Measurements from ENCODE around the gene C22orf23. TPM values are rescaled to one million over a fixed set of nuclear protein-coding genes. Genes with fewer than 3 reads are reported as not detected.

The C22orf23 gene
- total and polyA plus RNA-seq, 7 donors: 0.17 to 1.2 (median 0.36) TPM

DNA sequence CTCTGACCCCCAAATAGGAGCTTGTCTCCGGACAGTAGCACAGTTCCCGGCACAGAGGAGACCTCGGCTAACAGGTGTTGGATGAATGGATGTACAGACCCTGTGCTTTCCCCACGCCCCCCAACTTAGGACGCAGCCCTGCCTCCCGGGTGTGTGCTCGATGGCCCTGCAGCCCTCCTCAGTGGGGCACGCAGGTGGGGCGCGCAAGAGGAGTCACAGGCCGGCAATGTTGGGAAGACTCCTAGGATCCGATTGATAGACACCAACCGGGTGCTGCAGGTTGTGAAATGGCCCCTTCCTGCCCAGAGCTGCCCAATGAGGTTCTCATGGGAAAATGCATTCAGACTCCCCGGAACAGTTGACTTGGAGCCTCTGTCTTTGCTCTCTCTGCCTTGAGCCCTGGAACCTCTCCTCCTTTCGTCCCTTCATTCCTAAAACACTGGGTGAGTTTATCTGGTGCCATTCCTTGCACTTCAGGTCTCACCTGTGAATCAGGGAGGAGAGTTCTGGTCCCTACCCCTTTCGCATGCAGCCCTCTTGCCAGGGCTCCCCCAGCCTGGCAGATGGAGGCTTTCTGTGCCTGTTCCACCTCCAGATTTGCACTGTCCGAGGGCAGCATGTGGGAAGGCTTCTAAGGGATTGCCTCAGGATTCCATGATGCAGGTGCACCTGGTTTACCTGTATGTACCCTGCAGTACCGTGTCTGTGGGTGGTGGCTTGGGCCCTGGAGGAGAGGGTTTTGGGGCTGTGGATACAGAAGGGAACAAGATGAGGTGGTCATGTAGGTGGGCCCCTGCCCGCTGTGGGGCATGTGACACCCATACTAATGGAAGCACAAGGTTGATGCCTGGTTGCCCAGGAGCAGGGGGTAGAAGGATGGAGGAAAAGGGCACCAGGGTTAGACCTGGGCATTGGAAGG is 46.1 kb downstream of the C22orf23 start:
- WGBS, 3 donors: 44 to 56% (median 48%) methylated on average over 19 of the region's 19 CpGs
- no peak for DNase-seq
- H3K27ac ChIP-seq: peak overlapping the region; percentile 77
- H3K36me3 ChIP-seq (ENCODE audit: insufficient read depth in 1 of 2, low read depth in 1 of 2): peaks cover 0 to 7% of the 10 kb centered on the region in 2 donors
- H3K27me3 ChIP-seq (ENCODE audit: insufficient read depth in 3 of 3, low read length in 2 of 3): no peaks in the 10 kb centered on the region
- peak overlapping the region; percentile 71 for H3K4me3 ChIP-seq
- H3K9me3 ChIP-seq: no peaks in the 10 kb centered on the region
- peaks cover 17% of the 10 kb centered on the region for H3K4me1 ChIP-seq
- TF ChIP-seq, protein P1, sequence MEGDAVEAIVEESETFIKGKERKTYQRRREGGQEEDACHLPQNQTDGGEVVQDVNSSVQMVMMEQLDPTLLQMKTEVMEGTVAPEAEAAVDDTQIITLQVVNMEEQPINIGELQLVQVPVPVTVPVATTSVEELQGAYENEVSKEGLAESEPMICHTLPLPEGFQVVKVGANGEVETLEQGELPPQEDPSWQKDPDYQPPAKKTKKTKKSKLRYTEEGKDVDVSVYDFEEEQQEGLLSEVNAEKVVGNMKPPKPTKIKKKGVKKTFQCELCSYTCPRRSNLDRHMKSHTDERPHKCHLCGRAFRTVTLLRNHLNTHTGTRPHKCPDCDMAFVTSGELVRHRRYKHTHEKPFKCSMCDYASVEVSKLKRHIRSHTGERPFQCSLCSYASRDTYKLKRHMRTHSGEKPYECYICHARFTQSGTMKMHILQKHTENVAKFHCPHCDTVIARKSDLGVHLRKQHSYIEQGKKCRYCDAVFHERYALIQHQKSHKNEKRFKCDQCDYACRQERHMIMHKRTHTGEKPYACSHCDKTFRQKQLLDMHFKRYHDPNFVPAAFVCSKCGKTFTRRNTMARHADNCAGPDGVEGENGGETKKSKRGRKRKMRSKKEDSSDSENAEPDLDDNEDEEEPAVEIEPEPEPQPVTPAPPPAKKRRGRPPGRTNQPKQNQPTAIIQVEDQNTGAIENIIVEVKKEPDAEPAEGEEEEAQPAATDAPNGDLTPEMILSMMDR (IDR thresholded peaks at IDR 0.05): no peak
- intact Hi-C loops (cut with DNase I): loop anchor here in 1 of 2 donors (2.0 kb wide), 1 partner anchor 26 kb away; no protein-coding TSS in a partner anchor
- no peak for ATAC-seq

DNA sequence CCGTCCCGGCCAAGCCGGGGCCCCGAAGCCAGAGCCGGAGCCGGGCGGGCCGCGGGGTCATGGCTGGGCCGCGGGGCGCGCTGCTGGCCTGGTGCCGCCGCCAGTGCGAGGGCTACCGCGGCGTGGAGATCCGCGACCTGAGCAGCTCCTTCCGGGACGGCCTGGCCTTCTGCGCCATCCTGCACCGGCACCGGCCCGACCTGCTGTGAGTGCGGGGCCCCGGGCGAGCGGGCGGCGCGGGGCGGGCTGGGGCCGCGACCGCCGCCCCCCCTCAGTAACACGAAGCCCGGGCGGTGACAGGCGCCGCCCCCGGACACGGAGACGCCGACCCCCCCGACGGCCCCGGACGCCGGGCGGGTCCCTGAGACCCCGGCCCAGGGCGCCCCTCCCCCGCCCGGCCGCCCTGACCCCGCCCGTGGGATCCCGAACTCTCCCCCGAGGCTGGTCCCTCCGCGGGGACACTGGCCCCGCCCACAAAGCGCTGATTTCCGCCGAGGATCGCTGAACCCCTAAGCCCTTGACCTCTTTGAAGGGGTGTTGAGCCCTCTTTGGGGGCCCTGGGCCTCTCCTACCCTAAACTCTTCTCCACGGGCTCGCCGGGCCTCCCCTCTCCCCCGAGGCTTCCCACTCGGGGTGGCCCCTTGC is 46.9 kb downstream of the C22orf23 start:
- H3K4me1 ChIP-seq: peaks cover 17% of the 10 kb centered on the region

DNA sequence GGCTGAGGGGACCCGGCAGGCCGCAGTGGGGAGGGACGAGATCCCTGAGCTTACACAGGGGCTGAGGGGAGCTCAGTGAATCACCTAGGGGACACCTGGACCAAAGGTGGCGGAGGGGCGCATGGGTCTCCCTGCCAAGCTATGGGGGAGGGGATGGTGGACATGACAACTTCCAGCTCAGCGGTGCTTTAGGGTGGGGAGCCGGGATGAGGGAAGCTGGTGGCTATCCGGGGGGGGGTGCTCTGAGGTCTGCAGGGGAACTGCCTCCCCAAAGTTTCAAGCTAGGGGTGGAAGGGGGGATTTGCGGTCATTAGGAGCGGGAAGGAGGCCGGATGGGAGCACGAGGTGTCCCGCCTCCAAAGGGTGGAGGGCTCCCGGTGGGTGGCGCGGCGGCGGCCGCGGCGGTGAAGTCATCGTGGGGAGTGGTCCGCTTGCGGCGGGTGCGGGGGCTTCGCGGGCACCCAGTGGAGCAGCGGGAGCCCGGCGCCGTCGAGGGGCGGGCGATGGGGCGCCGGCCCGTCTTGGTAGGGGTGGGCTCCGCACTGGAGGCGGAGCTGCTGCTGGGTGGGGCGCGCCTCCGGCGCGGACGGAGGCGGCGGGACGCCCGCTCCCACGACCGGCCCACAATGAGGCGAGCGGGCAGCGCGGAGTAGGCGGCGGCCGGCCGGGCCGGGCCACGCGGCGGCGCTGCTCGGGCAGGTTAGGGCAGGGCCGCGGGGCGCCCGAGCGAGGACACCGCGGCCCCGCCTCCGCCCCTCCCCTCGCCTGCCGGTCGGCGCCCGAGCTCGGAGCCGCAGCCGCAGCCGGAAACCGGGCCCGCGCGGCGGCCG is 47.7 kb downstream of the C22orf23 start, which contains the start of gene MICALL1:
Gene MICALL1, plus strand, starts transcription at position 764 of the 830 bp plus-strand sequence. CDS start 126 bp downstream, outside the sequence.
- 5 to 21% (median 16%) methylated on average over 29 to 90 of the region's 90 CpGs for WGBS, 3 donors
- no peaks in the 10 kb centered on the region for H3K27me3 ChIP-seq (ENCODE audit: insufficient read depth in 3 of 3, low read length in 2 of 3)
- H3K4me3 ChIP-seq: peak within 1 kb of the TSS; percentile 71
- TF ChIP-seq, protein P1 (IDR thresholded peaks at IDR 0.05): peak; percentile 35
- ATAC-seq (peak; percentile 82 to 89 (median 84)), DNase-seq (peak; percentile 78 to 83)
- H3K4me1 ChIP-seq: peaks cover 17% of the 10 kb centered on the region
- intact Hi-C loops (cut with DNase I): loop anchor here in 1 of 2 donors (2.0 kb wide), 1 partner anchor 27 kb away; no protein-coding TSS in a partner anchor
- peak within 1 kb of the TSS; percentile 81 for H3K27ac ChIP-seq
- no peaks in the 10 kb centered on the region for H3K9me3 ChIP-seq
- H3K36me3 ChIP-seq (ENCODE audit: insufficient read depth in 1 of 2, low read depth in 1 of 2): no peaks in the 10 kb centered on the region

More for the DNA sequence above, 46.9 kb downstream of the C22orf23 start:
- DNase-seq: peak; percentile 30 to 59
- Histone ChIP-seq H3K27ac (peak overlapping the region; percentile 77), H3K9me3 (no peaks in the 10 kb centered on the region), H3K27me3 (ENCODE audit: insufficient read depth in 3 of 3, low read length in 2 of 3) (no peaks in the 10 kb centered on the region), H3K36me3 (ENCODE audit: insufficient read depth in 1 of 2, low read depth in 1 of 2) (no peaks in the 10 kb centered on the region), H3K4me3 (peak overlapping the region; percentile 71)
- TF ChIP-seq, protein P1 (IDR thresholded peaks at IDR 0.05): no peak
- 2 to 6% (median 3%) methylated on average over 25 to 75 of the region's 75 CpGs for WGBS, 3 donors
- intact Hi-C loops (cut with DNase I): loop anchor here in 1 of 2 donors (2.0 kb wide), 1 partner anchor 26 kb away; no protein-coding TSS in a partner anchor
- peak in 3 of 4 donors; percentile 3 to 9 (median 3) for ATAC-seq
